GM19452 (cell line): ENCODE measurements around the gene PTX4.
"Not testable (repeated sequence)": the region's sequence is repeated elsewhere in the genome, so short reads cannot be mapped to it uniquely, and the experiment has no call there.

Source experiments
- ATAC-seq: cut with Tn5 transposase; IDR thresholded peaks from one replicate; pipeline ENCODE4 v1.9.1; 2021; ENCODE audit not compliant: unreplicated experiment

Gene PTX4

GRCh38 chr16:1446296-1447080 lies 42.3 kb downstream of the PTX4 start:
- no peak for ATAC-seq

GRCh38 chr16:1445518-1446203 lies 43.1 kb downstream of the PTX4 start:
- ATAC-seq: no peak

- no peak for ATAC-seq
Observed at GRCh38 chr16:1444730-1445517, 43.8 kb downstream of the PTX4 start.

- no peak for ATAC-seq
Observed at GRCh38 chr16:1443980-1444729, 44.6 kb downstream of the PTX4 start, which contains the start of gene CCDC154. Gene CCDC154, minus strand, starts transcription at chr16:1444556. Its CDS starts 234 bp downstream, at chr16:1444322.

- no peak for ATAC-seq
Observed at GRCh38 chr16:1443403-1443973, 45.3 kb downstream of the PTX4 start.

GRCh38 chr16:1442697-1443096 lies 46.0 kb downstream of the PTX4 start:
- no peak for ATAC-seq

- no peak for ATAC-seq
Observed at GRCh38 chr16:1441391-1441829, 47.3 kb downstream of the PTX4 start.

- ATAC-seq: not testable (repeated sequence)
Observed at GRCh38 chr16:1439699-1440074, 49.1 kb downstream of the PTX4 start.

GRCh38 chr16:1439058-1439698 lies 49.6 kb downstream of the PTX4 start:
- ATAC-seq: no peak

- no peak for ATAC-seq
Observed at GRCh38 chr16:1438229-1439057, 50.3 kb downstream of the PTX4 start.

- ATAC-seq: no peak
Observed at GRCh38 chr16:1437606-1438005, 51.1 kb downstream of the PTX4 start.

GRCh38 chr16:1436731-1437355 lies 51.9 kb downstream of the PTX4 start:
- ATAC-seq: no peak

GRCh38 chr16:1435921-1436697 lies 52.6 kb downstream of the PTX4 start:
- ATAC-seq: no peak
